ENCODE results near the gene OBSL1.

DNA sequence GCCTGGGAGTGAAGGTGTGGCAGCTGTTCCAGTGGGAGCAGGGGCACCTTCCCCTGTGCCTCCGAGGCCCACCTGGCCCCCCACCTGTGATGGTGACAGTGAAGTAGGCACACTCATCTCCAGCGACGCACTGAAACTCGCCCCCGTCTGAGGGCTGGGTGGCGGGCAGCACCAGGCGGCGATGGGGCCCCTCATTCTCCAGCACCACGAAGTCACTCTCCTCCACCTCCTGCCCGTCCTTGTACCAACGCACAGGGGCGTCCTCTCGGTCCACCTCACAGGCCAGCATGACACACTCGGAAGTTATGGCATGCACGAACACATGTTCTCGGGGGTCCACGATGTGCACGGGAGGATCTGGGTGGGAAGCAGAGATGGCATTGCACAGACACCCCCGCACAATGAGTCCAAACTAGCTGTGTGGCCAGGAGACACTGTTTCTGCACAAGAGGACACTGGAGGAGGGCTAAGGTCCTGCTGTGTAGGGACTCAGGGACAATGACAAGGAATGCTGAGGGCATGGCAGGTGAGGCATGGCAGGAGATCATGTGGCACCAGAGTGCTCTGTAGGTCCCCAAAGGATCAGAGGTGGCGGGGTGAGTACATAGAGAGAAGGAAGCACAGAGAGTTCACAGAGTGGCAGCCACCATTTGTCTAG is 7.9 kb downstream of the OBSL1 start:
- TF ChIP-seq EP300 (IDR thresholded peaks at IDR 0.05) (no peak), POLR2A (IDR thresholded peaks at IDR 0.05; ENCODE audit: low read depth) (no peak)
- TF ChIP-seq, protein P1, sequence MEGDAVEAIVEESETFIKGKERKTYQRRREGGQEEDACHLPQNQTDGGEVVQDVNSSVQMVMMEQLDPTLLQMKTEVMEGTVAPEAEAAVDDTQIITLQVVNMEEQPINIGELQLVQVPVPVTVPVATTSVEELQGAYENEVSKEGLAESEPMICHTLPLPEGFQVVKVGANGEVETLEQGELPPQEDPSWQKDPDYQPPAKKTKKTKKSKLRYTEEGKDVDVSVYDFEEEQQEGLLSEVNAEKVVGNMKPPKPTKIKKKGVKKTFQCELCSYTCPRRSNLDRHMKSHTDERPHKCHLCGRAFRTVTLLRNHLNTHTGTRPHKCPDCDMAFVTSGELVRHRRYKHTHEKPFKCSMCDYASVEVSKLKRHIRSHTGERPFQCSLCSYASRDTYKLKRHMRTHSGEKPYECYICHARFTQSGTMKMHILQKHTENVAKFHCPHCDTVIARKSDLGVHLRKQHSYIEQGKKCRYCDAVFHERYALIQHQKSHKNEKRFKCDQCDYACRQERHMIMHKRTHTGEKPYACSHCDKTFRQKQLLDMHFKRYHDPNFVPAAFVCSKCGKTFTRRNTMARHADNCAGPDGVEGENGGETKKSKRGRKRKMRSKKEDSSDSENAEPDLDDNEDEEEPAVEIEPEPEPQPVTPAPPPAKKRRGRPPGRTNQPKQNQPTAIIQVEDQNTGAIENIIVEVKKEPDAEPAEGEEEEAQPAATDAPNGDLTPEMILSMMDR (IDR thresholded peaks at IDR 0.05) = no peak
